ENCODE results near the gene PTRH2.

PTRH2 gene

DNA sequence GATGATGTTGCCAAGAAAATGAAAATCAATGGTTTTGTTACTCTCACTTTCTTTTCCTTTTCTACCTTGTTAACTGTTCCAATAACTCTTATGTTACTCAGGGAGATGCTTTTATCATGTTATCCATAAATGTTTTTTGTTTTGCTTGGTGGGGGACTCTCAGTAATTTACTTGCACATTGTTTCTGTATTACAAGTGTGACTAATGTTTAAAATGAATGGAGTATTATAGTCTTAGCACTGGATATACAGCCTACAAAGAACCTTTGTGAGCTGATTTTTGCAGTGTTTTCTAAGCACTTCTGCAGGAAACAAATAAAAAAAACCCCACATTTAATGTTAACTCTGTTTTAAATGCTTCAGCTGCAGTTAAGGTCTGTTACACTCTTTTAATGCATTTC lies 12.3 kb upstream of the PTRH2 start:
- DNase-seq (ENCODE audit: low spot score), result no peak

DNA sequence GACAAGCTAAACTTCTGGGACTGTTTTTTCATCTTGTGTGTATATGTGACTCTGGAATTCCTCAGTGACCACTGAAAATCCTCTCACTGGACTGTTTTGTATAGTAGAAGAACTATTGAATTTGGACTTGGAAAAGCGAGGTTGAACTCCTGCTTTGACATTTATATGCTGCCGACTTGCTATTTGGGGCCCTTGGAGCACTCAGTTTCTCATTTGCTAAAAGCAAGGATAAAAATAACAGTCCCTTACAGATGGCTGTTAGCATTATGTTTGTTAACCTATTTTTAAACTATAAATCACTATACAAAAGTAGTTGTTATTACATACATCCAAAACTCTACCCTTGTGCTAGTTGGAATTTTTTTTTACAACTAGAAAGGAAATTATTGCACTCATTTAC lies 9.2 kb upstream of the PTRH2 start:
- DNase-seq (ENCODE audit: low spot score), result no peak

DNA sequence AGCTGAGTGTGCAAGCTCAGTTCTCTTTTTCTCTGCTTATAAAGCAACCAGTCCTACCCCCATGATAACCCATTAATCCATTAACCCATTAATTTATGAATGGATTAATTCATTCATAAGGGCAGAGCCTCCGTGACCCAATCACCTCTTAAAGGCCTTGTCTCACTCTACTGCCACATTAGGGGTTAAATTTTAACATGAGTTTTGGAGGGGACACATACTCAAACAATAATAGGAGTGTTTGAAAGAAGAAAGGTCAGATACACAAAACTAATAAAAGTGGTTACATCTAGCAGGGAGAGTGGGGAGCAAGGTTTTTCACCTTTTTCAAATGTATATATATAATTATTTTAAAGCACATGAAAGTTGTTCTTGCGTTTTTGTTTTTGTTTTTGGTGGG lies 7.0 kb upstream of the PTRH2 start:
- DNase-seq (ENCODE audit: low spot score), result no peak

DNA sequence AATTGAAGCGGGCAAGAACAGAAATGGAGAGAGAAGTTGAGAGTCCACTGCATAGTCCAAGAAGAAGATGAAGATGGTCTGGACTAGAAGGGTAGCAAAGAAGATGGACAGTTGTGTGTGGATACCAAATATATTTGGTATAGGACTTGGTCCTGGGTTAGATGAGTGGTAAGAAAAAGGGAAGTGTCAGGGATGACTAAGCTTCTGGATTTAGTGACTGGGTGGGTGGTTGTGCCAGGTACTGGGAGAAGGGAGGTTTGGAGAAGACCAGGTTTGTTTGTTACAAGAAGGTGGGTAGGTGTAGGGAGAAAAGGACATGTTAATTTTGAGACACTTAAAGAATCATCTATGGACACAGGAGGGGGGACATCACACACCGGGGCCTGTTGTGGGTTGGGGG lies 5.6 kb upstream of the PTRH2 start:
- DNase-seq (ENCODE audit: low spot score), result no peak

DNA sequence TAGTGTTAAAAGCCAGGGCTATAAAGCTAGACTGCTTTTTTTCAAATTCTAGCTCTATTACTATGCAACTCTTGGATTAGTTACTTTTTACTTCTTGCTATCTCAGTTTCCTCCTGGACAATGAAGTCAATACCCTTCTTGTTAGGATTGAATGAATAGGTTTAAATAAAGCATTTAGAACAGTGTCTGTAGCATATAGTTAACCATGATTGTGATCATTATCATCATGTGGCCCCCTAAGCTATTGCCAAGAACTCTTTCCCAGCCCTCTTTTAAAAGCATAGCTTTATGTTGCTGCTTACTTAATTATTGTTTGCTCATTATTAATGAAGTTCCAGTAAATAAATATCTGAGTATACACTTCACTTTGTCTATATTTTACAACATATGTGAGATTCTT lies 4.7 kb upstream of the PTRH2 start:
- no peak for DNase-seq (ENCODE audit: low spot score)

DNA sequence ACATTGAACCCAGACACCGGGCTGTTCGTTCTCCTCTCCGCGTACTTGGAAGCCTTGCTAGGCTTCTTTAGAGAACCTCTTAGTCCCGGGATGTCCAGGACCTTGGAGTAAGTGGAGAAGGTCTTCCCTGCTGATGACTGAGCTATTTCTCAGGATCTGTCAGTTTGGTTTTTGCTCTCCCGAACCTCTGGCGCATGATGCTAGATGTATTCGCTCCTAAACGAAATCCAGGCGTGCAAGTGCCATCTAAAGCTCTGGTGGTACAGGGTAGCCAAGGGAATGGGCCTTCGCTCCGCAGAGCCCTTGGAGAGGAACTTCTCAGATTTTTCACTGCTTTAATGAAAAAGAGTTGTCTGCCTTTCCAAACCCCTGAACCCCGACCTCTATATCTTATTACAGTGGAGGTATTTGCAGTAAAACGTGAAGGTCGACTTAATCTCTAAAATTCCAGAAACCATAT lies 771 bp upstream of the PTRH2 start:
- no peak for DNase-seq (ENCODE audit: low spot score)

DNA sequence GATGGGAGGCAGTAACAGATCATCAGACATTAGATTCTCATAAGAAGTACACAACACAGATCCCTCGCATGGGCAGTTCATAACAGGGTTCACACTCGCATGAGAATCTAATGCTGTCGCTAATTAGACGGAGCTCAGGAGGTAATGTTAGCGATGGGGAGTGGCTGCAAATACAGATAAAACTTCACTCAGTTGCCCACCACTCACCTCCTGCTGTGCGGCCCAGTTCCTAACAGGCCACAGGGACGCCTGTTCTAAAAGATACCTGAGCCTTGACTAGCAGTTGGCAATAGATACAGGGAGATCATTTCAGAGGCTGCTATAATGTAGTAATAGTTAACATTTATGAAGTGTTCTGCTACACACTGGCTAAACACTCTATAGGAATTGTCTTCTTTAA lies 4.9 kb downstream of the PTRH2 start:
- DNase-seq (ENCODE audit: low spot score), result no peak

DNA sequence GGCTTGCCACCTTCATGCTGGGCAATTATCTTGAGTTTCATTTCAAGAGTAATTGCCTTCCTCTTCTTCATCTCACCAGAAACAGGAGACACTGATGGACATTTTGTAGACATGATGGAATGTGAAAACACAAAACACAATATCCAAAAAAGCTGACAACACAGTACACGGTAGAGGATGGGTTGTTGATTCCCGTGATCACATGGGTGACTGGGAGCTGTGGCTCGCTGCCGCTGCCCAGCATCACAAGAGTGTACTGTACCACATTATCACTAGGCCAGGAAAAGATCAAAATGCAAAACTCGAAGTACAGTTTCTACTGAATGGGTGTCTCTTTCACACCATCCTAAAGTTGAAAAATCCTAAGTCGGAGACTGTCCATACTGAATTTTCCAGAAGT lies 7.4 kb downstream of the PTRH2 start:
- DNase-seq (ENCODE audit: low spot score), result no peak

DNA sequence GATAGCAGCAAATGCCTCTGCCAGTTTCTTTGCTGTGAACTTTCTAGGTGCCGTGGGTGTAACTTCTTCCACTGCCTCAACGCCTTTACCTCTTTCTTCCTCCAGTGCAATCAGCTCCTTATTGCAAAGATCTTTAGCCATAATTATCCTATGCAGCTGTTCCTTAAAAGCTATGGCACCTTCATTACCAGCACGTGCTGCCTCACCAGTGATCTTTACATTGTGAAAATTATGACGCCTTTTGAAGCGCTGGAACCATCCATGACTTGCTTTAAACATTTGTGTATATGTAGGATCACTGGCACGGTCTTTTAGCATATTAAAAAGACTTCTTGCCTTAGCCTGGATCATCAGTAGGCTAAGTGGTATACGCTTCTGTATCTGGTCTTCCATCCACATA lies 8.0 kb downstream of the PTRH2 start:
- DNase-seq (ENCODE audit: low spot score), result no peak

DNA sequence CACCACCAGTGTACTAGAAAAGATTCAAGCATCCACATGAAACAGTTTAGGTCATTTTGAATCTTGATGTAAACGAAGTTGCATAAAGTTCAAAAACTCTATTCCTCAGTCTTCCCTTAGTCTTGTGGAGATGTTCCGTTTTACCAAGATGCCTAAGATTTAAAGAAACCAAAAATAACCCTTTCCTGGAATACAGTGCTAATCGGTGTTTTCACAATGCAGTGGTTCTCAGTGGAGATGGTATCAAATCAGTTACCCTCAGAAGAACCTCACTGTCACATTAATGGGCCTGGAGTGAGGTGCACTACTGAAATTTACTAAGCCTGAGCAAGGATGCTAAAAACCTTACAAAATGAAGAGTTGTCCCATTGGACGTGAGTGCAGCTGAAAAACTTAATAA lies 9.1 kb downstream of the PTRH2 start:
- DNase-seq (ENCODE audit: low spot score), result no peak

DNA sequence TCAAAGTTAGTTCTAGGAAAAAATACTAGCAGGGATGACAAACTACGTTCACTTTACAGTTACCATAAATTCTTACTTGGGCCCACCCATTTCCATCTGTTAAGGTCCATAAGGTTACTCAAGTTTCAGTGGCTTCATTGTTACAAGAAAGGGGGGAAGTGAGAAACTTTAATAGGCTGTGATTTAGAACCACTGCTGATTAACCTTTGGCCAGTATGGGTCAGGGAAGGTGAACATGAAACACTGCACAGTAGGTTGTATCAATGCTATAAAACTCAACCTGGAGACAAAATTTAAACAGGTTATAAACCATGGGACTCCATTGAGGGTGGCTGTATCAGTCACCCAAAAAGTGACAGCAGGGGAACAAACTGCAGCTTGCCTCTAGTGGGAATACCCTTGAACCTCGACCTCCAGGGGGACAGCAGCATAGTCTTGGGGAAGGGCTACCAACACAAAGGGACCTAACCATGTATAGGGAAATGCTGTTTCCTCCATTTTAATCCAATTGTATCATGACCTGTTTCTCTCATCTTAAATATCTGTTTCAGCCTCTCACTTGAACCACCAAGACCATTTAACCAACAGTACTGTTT lies 10.4 kb downstream of the PTRH2 start:
- DNase-seq (ENCODE audit: low spot score), result no peak

DNA sequence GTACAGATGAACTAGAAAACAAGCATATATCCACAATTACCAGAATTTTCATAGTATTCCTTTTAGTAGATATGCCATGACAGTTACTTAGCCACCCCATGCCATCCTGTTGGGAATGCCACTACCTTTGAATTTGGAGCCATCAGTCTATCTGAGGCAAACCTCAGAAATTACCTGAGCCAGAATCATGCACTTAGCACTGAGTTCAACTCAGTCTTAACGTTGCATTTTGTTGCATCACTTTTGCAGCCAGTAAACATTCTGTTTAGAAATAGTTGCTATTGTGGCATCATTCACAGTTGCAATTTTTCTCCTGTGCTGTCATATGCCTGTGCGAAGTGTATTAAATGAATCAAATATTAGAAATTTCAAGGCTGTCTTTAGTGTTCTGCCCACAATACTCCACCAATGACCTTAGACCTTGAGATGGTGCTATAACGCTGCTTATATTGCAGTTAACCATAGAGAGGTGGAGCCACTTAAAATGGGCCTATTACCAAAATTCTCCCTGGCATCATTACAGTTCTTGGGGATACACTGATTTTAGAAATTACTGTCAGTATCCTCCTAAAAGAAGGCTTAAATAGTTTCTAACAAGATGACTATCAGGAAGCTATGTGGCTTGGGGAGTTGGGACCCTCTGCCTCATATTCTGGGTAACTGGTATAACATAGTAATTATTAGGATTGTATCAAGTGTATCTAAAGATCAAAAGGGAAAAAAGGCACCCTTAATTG lies 11.1 kb downstream of the PTRH2 start:
- no peak for DNase-seq (ENCODE audit: low spot score)

DNA sequence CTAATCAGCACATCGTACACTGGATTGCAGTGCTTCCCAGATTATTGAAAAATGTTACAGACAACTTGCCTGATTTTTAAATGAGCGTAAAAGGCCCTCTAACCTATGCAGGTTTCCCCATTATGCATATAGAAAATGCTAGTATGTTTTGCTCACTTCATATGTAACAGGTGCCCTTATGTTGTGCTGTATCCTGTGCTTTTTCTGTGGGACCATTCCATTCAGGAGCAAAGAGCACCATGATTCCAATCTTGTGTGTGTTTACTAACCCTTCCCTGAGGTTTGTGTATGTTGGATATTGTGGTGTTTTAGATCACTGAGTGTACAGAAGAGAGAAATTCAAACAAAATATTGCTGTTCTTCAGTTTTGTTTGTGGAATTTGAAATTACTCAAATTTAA lies 12.9 kb downstream of the PTRH2 start:
- no peak for DNase-seq (ENCODE audit: low spot score)

DNA sequence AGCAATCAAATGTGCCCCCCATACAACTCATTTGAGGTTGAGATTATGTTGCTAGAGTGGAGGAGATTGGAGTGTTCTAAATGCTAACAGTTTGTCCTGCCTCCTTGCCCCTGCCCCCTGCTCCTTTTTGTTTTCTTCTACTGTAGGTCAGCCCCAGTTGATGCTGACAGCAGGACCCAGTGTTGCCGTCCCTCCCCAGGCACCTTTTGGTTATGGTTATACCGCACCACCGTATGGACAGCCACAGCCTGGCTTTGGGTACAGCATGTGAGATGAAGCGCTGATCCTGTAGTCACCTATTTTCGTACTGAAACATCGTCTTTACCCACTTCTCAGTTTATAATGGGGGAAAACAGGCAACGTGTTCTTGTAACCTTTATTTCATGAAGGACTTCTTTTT lies 13.6 kb downstream of the PTRH2 start:
- no peak for DNase-seq (ENCODE audit: low spot score)

DNA sequence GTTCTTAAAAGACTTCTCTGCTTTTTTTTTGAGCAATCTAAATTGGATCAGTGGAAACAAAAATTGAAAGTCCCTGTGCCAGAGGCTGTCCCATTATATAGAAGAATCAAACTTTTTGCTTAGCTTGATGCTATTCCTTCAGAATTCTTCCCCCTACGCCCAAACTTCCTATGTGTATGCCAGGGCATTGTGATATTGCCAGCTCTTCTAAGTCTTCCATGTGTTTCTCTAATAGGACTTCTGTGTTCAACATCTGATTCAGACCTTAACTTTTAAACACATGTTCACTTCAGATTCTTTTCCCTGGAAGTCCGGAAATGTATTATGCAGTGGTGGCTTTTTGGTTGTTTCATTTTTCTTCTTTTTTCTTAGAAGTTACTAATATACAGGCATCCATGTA lies 18.7 kb downstream of the PTRH2 start:
- DNase-seq (ENCODE audit: low spot score), result no peak

DNA sequence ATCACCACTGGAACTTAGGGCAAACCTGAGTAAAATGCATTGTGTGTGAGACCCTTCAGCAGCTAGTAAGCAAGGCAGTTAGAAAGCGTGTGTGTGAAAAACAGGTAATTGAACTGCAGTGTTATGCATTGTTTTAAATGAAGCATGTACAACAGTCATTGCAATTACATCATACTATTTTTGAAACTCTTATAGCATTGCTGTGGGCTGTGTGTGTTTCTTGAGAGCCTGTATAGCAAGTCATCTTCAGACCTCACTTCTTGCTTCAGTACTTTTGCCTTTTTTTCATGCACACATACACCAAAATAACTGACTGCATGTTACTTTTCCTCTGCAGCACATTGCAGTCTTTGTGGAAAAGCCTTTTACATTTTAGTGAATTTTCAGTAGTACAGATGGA lies 19.2 kb downstream of the PTRH2 start:
- DNase-seq (ENCODE audit: low spot score), result no peak

DNA sequence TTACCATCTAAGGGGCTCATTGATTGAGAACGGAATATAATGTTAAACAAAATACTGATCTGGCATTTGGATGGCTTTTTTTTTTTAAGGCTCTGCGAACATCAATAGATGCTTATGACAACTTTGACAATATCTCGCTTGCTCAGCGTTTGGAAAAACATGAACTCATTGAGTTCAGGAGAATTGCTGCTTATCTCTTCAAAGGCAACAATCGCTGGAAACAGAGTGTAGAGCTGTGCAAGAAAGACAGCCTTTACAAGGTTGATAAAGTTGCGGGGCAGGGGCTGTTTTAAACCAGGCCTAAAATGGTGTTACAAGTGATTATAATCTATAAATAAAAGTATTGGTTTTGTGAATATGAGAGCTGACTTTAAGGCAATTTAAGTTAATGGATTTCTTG lies 22.3 kb downstream of the PTRH2 start:
- peak; percentile 62 for DNase-seq (ENCODE audit: low spot score)

DNA sequence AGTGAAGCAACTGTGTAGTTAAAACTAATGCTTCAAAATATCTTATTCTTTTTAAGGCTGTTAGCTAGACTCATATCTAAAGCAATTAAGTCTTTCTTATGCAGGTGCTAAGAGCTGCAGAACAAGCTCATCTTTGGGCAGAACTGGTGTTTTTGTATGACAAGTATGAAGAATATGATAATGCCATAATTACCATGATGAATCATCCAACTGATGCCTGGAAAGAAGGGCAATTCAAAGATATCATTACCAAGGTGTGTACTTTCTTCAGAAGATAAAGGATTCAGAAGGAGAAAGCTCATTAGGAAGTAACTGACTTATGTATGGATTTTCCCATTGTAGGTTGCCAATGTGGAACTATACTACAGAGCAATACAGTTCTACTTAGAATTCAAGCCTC lies 23.9 kb downstream of the PTRH2 start:
- no peak for DNase-seq (ENCODE audit: low spot score)

DNA sequence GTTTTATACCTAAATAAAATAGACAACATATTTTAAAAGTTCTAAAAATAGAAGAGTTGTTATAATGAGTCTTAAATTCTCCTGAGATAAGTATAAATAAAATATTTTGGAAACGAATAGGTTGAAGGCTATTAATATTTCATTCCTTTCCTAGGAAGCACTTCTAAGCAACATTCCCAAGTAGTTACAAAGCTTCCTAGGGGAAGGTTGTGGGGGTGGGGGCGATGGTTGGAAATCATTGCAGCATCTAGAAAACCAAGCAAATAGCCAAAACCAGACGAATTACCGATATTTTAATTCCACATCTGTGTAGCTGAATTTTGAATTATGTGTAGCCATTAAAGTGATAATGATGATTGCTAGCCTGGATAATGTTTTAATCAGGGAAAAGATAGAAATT lies 26.9 kb downstream of the PTRH2 start:
- DNase-seq (ENCODE audit: low spot score), result no peak

DNA sequence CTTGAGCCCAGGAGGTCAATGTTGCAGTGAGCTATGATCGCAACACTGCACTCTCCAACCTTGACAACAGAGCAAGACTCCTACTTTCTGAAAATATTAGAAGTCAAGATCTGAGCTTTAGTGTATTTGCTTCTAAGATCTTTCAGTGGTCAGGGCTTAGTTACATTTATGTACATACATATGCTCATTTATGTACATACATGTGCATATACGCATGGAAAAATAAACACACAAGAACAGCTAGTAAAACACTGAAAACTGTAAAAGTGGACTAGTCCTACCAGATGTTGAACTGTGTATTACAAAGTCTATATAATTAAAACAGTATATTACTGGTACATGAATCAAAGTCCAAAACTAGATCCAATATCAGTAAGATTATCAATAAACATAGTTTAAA lies 28.3 kb downstream of the PTRH2 start:
- no peak for DNase-seq (ENCODE audit: low spot score)

DNA sequence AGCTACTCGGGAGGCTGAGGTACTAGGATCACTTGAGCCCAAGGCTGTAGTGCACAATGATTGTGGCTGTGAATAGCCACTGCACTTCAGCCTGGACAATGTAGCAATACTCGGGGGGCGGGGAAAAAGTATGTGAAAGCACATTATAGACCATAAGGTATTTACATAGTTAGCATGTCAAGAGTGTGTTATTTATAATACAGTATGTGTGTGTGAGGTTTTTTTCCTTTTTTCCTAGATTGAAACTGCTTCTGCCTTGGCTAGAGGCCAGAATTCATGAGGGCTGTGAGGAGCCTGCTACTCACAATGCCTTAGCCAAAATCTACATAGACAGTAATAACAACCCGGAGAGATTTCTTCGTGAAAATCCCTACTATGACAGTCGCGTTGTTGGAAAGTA lies 30.5 kb downstream of the PTRH2 start:
- no peak for DNase-seq (ENCODE audit: low spot score)

DNA sequence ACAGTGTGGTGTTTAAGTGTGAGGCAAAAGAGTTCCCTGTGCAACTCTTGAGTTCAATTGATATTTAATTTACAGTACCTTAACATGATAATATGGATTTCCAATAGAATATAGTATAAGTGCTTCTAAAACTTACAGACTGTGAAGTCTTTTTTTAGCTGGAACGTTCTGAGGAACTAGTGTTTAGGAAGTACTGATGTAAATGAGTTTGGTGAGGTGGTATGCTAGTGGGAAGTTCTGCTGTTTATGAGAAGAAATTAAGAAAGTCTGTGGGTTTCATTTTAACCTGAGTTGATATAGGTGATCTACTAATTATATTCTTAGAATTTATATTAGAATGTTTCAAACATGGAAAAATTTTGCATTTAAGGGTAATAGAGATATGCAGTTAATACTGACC lies 32.0 kb downstream of the PTRH2 start:
- no peak for DNase-seq (ENCODE audit: low spot score)

DNA sequence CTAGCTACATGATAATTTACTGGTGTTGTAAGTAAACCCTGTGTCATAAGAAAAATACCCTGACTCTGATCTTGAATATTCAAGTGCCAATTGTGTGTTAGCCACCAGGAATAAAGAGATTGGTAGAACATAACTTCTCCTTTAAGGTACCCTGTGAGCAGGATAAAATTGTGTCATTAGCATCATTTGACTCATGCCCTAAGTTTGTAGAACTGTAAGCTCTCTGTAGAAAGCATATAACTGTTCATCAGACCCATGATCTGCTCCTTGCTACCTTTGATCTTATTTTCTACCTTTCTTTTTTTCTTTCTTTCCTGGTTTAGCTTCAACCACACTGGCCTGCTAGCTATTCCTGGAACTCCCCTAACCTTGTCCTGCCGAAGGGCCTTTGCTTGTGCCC lies 35.8 kb downstream of the PTRH2 start:
- no peak for DNase-seq (ENCODE audit: low spot score)

DNA sequence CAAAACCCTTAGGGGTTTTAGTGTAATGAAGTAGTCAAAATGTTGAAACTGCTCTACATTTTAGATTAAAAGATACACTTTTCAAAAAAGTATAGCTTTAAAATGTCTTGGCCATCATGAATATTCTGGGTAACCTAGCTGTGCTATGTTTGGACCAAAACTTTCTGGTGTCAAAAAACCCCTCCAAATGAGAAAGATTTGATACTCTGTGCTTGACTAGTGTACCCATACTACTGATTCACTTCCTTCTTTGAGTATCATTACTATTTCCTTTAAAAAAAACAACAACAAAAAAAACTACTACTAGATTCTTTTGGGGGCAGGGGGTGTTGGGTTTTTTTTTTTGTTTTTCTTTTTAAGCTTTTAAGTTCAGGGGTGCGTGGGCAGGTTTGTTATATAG lies 37.3 kb downstream of the PTRH2 start:
- no peak for DNase-seq (ENCODE audit: low spot score)

All from hematopoietic multipotent progenitor cell treated with erythropoietin and hydrocortisone succinate and interleukin-3 and kit ligand, for 15 days (in vitro differentiated cells).